GM12873 (cell line): Measurements from ENCODE around the gene EXOC6.

Experiments
- TF ChIP-seq, protein P1 (sequence below): IDR thresholded peaks from 2 replicates; pipeline ENCODE4 v1.5.1; 2012; ENCODE audit warnings: low read depth, mild to moderate bottlenecking, moderate library complexity, low read length, control low read depth; ENCODE audit not compliant: insufficient read depth; ENCODE audit errors: missing control alignments

EXOC6 gene

DNA sequence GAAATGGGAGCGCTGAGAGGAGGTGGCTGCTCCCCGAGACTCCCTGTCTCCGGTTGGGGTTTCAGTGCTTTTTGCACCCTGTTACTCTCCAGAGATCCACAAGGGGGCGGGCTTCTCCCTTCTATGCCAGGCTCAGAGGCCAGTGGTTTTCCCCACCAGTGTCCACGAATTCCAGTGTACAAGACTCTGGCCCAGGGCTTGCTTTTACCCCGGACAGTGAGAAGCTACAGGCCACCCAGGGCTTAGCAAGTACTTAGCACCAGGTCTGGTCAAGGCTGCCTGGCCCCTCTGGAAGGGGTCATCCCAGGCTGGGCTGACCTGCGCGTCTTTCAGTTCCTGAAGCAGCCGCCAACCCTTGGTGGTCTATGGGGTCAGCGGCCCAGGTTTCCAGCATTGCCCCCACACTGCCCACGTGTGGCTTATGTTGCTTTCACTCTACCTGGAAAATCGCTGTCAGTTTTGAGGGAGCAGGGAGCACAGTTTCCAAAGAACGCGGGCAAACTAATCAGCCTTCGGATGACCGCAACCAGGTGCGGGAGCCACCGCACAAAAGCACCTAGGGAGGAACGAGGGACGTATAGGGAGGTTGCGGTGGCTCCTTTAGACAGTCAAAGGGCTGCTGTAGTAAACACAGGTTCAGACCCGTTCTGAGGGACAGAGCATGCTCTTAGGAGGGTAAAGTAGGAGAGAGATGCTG lies 232.2 kb downstream of the EXOC6 start:
- TF ChIP-seq, protein P1, sequence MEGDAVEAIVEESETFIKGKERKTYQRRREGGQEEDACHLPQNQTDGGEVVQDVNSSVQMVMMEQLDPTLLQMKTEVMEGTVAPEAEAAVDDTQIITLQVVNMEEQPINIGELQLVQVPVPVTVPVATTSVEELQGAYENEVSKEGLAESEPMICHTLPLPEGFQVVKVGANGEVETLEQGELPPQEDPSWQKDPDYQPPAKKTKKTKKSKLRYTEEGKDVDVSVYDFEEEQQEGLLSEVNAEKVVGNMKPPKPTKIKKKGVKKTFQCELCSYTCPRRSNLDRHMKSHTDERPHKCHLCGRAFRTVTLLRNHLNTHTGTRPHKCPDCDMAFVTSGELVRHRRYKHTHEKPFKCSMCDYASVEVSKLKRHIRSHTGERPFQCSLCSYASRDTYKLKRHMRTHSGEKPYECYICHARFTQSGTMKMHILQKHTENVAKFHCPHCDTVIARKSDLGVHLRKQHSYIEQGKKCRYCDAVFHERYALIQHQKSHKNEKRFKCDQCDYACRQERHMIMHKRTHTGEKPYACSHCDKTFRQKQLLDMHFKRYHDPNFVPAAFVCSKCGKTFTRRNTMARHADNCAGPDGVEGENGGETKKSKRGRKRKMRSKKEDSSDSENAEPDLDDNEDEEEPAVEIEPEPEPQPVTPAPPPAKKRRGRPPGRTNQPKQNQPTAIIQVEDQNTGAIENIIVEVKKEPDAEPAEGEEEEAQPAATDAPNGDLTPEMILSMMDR: peak; percentile 86

DNA sequence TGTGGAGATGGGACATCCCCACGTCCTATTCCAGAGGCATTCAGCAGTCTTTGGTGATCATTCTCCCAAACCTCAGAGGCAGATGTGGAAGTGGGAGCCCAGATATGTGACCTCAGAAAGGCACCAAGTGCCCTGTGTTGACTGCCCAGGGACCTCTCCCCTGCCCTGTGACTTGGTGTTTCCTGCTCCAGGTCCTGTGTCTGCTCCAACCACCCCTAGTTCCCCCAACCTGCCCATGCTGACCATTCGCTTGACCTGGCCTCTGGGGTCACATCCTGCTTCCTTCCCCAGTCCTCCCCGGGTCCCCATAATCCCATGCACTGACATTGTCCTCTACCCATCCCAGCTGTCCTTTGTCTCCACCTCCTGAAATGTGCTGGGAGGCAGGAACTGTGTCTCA lies 233.0 kb downstream of the EXOC6 start:
- TF ChIP-seq, protein P1: no peak

DNA sequence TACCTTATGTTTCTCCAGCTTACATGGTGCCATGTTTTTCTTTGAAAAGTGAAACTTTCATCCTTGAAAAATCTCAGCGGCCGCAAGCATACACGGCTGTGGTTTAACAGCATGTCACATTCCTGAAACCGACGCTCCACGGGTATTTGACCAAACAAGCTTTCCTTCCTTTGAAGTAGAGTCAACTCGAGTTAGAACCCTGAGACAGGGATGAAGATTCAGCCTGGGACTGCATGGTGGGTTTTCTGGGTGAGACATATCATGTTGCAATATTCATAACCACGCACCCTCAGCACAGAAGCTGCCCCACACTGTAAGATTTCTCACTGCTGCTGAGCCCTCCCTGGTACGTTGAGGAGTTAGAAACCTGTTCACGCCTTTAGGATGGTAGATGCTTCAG lies 233.5 kb downstream of the EXOC6 start:
- TF ChIP-seq, protein P1: no peak

DNA sequence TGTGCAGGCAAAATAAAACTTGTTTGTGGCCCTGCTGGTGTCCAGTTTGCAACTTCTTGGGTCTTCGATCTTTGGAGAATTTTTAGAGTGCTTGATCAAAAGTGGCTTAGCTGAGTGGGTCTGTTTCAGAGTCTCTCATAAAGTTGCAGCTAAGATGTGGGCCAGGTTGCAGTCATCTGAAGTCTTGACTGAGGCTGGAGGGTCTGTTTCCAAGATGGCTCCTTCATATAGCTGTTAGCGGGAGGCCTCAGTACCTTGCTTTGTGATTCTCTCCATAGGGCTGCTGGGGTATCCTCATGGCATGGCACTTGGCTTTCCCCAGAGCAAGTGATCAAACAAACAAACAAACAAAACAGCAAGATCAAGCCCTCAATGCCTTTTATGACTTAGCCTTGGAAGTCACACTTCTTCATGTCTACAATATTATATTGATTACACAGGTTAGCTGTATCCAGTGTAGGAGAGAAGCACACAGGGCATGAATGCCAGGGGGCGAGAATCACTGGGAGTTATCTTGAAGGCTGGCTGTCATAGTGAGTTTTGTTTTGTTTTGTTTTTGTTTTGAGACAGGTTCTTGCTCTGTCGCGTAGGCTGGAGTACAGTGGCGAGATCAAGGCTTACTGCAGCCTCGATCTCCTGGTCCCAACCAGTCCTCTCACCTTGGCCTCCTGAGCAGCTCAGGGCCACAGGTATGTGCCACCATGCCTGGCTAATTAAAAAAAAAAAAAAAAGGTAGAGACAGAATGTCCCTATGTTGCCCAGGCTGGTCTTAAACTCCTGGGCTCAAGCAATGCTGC lies 235.6 kb downstream of the EXOC6 start:
- TF ChIP-seq, protein P1: no peak

DNA sequence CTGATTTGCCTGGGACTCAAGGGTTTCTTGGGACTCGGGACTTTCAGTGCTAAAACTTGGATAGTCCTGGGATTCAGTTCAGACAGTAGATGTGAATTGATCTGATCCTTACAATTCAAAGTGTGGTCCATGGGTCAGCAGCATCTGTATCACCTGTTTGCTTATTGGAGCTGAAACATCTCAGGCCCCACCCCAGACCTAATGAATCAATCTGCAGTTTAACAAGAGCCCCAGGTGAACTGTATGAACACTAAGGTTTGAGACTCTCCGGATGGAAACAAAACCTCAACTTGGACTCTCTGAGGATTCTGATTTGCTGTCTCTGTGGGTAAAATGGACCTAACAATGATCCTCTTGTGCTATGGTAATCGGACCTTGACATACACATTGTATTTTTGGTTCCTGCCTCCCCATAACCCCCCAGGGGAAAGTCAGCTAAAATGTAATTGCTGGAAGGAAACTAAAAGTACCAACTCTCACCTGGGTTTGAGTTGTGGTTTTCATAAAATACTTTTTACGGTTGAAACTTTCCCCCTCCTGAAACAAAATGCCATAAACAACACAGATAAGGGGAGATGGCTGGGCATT lies 237.0 kb downstream of the EXOC6 start:
- TF ChIP-seq, protein P1: no peak

DNA sequence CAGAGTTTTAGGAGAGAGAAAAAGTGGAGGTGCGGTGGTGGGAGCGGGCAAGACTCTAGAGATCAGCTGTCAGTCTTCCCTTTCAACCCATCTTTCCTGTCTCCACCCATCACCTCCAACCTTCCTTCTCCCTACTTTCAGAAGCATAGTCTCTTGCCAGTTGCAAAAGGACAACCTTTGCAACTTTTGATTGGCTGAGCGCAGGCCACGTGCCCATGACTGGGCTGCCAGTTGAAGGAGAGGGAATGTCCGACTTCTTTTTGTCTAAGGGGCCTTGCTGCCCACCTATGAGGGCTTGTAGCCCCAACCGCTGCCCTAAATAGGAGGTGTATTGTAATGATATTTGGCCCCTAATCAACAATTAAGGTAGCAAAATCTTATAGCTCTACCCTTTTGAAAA lies 238.0 kb downstream of the EXOC6 start:
- TF ChIP-seq, protein P1: no peak

DNA sequence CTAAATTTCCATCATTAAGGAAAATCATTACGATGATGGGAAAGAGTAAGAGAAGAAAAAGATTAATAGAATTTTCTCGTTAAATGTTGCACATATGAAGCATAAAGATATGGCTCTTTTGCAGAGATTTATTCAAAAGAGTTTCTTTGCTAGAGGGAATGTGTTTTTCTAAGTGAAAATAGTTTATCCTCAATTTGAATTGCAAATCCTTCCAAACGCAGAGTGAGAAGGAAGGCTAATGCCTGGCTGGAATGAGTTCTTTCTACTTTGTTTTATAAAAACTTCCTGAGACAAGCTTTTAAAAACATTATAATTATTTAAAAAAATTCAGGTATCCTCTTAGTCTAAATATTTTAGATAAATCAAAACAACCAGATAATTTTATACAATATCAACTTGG lies 239.5 kb downstream of the EXOC6 start:
- TF ChIP-seq, protein P1: no peak
